Astrocyte of the hippocampus (primary cell): Measurements from ENCODE around the gene APP.
"Not testable (repeated sequence)": the region's sequence is repeated elsewhere in the genome, so short reads cannot be mapped to it uniquely, and the experiment has no call there.

ENCODE experiments used
- DNase-seq: peaks from one replicate; pipeline ENCODE4 v3.0.0; 2011; ENCODE audit warnings: low read depth, low spot score

The APP gene

DNA sequence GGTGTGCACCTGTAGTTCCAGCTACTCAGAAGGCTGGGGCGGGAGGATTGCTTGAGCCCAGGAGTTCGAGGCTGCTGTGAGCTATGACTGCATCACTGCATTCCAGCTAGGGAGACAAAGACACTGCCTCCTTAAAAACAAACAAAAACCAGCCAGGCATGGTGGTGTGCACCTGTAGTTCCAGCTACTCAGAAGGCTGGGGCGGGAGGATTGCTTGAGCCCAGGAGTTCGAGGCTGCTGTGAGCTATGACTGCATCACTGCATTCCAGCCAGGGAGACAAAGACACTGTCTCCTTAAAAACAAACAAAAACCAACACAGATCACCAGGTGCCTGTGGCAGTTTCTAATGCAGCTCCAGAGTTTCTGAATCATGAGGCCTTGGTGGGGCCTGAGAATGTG lies 147.2 kb downstream of the APP start:
- not testable (repeated sequence) for DNase-seq

DNA sequence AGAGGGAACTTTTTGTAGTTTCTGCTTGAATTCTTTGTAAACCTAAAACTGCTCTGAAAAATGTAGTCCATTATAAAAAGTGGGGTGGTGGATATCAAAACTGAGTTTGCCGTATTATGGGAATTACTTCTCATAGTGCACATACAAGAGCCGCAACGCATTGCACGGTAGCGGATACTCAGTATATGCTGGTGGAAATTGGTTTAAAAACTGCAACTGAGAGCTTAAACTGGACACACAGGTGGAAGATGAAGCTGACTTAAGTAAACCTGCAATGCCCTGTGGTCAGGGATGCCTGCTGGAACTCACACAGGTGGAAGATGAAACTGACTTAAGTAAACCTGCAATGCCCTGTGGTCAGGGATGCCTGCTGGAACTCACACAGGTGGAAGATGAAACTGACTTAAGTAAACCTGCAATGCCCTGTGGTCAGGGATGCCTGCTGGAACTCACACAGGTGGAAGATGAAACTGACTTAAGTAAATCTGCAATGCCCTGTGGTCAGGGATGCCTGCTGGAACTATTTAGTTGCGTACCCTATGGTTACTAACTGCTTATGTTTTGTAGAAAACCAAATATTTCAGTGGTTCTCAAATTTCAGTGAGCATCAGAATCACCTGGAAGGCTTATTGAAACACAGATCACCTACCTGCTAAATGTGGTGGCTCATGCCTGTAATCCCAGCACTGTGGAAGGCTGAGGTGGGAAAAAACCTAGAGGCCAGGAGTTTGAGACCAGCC lies 147.8 kb downstream of the APP start:
- DNase-seq = not testable (repeated sequence)

DNA sequence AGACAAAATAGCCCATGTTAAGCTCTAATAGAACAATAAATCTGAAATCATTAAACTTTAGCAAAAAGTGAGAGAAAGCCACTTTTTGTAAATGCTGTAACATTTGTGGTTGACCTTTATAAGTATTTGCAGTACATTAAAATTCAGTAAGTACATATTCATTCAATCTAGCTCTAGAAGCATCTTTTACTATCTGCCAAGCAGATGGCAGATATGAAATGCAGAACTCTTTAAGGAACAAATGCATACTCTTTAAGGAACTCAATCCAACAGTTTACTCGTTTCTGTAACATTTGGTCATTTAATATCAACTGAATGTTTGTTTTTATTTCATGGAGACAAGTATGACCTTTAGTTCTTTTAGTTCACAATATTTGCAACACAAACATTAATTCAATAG lies 150.1 kb downstream of the APP start:
- DNase-seq = no peak

DNA sequence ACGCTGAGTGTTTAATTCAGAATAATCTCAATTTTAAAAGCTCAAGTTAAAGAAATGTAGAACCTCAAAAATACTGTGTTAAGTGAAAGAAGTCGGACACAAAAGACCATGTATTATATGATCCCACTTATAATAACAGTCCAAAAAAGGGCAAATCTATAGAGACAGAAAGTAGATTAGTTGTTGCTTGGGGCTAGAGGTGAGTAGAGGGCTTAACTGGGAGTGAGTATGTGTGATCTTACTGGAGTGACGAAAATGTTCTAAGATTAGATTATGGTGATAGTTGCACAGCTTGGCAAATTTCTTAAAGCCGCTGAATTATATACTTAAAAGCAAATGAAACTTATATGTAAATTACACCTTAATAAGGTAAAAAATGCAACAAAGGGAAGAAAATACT lies 150.5 kb downstream of the APP start:
- DNase-seq = no peak

DNA sequence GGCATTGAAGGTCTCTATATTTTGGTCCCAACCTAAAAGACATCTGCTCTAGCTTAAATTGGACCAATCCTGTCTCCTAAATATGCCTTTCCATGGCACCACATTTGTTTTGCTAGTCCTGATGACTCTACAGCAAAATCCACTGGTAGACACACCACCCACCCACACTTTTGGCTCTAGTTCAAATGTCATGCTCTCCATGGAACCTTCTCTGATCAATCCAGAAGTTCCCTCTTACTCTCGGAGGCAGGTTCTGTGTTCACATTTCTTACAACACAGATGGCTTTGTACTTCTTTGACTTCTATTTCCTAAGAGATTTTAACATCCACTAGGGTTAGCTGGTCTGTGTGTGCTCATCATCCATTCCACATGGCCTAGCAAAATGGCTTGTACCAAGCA lies 151.3 kb downstream of the APP start:
- no peak for DNase-seq

DNA sequence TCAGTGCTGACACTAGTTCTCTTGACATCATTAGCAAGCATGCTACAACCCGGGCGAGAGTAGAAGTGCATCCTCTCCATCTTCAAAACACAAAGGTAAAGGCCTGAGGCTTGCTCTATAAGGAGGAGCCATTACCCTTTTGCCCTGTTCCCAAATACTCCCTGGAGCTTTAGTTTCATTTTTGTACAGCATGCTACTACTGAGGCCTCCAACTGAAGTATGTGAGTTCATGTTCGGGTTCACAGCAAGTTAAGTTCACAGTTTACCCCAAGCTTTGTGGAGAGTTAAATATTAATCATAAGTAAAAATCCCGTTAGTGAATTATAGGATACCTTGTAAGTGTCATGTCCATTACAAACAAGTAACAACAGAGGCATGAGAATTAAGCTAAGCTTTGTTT lies 156.6 kb downstream of the APP start:
- no peak for DNase-seq

DNA sequence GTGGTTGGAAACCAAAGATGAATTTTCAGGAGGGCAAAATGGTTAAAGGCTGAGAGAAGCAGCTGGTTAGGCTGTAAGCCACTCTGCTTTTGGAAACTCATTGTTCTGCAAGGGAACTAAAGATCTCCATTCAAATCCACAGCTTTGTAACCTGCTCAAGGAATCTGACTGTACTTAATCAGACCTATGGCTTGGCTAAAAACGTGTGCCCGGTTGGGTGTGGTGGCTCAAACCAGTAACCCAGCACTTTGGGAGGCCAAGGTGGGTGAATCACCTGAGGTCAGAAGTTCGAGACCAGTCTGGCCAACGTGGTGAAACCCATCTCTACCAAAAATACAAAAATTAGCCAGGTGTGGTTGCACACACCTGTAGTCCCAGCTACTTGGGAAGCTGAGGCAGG lies 158.1 kb downstream of the APP start:
- not testable (repeated sequence) for DNase-seq

DNA sequence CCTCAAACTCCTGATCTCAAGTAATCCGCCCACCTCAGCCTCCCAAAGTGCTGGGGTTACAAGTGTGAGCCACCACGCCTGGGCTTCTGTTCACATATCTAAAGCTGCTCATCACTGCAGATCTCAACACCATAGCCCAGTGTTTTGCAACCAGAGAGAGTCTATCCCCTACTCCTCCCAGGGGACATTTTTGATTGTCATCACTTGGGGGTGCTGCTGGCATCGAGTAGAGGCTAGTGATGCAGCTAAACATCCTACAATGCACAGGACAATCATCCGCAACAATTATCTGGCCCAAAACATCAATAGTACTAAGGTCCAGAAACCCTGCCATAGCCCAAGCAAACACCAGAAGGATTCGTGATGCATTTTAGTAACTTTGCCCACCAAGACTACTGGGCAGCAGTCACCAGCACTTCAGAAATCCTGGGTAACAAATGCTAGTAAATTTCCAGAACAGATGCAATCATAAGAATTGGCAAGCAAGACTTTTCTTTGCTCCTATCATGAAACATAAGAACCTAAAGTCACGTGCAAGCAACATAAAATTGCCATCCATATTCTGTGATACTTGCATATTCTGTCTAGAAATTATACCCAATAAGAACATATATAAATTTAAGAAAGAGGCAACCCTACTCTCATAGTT lies 159.2 kb downstream of the APP start:
- DNase-seq = no peak

DNA sequence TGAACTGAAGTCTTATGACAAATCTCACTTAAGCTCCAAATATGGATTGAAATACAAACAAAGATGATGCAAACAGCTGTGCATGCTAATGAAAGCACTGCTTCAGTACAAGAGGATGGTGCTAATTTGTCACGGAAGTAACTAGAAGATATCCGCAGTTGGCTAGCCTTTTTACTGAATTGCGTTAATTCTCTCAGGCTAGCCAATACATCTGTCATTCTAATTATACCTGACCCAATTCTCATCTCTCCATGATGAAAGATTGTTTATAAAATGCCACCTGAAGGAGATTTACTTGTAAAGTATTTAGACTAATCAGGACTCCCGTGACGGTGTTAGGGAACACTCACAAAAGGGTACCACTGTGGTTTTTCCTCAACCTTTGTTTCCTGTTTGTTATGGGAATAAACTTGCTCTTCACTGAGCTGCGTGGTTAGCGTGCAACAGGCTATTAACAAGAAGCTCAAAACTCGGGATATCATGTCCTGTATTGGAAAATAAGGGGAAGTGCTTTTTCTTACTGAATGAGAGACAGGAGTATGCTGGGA lies 162.5 kb downstream of the APP start:
- DNase-seq = no peak

DNA sequence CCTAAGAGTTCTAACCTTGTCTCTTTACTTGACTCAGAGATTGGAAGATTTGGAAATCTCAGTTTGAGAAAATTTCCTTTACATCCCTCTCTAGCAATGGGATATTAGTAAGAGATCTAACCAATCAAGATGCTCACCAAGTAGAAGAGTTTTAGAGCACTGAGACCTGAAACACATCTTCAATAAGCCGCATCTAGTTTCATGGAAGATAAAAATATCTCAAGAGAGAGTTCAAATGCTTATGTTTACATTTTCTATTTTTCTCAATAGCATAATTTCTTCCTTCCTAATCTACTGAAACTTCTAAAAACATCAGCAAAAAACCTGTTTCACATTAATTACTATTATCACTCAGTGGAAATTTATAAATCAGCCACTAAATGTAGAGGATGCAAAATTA lies 165.1 kb downstream of the APP start:
- DNase-seq = no peak

DNA sequence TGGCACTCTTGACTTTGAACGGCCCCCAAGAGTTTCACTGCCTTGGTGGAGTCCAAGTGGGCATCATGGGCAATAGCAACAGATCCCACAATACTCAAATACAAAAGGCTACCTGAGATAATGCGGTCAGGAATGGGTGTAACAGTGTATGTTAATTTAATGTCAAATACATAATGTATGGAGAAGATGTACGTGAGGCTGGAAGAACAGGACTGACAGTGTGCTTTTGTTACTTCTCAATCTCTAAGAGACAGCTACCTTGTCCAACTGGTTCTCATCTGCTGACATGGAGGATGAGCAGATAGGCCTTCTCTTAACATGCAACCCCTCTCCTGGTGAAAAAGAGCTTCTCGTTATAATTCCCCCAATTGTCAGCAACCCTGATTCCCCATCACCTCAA lies 167.2 kb downstream of the APP start:
- DNase-seq = no peak

DNA sequence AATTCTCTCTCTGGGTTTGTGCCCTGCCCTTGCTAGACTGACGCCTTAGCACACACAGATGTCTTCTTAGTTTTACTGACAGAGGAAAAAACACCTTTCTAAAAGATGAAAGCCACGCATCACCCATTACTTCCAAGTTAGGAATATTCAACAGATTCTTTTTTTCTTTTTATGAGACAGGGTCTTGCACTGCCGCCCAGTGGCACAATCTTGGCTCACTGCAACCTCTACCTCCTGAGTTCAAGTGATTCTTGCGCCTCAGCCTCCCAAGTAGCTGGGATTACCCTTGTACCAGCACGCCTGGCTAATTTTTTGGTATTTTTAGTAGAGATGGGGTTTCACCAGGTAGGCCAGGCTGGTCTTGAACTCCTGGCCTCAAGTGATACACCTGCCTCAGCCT lies 169.2 kb downstream of the APP start:
- no peak for DNase-seq

DNA sequence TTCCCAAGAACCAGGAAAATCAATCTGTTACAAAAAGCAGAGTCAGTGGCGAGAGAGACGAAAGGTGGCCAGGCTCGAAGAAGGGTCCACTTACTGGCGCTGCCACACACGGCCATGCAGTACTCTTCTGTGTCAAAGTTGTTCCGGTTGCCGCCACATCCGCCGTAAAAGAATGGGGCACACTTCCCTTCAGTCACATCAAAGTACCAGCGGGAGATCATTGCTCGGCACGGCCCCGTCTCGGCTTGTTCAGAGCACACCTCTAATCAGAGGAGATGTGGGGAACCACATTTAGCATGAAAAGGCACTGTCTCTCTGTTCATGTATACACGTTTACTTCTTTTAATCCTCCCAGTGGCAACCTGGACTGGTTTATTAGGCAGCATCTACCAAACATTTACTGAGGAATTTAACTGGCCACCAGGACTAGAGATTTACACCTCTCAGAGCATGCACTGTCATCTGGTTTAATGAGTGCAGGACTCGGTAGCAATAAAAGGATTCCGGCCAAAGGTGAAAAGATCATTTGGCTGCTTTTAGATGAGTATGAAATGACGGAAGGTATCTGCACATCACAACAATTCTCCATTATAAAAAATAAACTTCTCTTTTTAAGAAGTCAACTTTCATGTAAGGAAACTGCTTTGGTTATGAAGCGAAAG lies 170.5 kb downstream of the APP start:
- no peak for DNase-seq

DNA sequence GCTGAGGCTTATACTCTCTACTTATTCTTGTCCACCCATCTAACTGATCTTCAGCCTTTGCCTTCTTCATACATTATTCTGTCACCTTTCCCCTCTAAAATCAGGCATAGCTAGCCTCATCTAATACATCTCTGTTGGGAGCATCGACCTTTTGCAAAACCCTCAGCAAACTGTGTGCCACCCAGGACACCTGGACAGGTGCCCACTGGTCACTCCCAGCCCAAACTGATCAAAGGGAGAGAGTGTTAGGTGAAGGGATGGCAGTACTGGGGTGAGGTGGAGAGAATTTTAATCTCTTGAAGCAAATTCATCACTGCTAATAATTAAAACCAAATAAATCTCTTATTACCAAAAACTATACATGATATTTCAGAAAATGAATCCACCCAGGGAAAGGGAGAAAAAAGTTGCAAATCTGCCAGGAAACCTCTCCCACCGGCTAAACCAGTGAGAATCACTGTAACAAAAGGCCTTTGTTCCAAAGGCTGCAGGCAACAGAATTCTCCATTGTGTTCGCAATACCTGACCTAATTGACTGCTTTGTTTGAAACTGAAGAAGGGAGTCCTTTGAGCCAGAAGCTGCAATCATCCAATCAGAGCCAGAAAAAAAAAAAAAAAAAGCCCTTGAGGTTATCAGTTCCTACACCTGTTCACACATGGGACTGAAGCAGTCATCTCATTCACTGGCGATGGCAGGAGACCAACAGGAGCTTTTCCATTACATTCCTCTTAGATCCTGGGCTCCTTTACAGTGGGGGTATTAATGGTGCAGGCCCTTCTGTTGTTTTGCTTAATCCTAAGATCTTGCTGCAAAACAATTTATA lies 172.6 kb downstream of the APP start:
- DNase-seq = peak; percentile 12

DNA sequence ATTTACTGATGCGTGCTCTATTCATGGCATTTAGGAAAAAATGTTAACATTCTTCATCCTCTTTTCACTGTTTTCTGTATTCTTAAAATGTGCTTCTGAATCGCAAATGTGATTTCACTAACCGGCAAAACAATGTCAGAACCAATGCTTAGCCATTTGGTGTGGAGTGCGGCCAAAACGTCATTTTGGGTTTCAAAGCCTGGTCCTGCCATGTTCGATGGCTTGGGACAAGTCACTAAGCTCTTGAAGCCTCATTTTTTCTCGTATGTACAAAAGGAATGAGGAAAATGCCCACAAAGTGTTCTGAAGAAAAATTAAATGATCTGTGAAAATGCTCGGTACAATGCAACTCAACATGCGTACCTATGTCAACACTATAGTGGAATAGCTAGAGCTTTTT lies 175.3 kb downstream of the APP start:
- DNase-seq = peak; percentile 4

DNA sequence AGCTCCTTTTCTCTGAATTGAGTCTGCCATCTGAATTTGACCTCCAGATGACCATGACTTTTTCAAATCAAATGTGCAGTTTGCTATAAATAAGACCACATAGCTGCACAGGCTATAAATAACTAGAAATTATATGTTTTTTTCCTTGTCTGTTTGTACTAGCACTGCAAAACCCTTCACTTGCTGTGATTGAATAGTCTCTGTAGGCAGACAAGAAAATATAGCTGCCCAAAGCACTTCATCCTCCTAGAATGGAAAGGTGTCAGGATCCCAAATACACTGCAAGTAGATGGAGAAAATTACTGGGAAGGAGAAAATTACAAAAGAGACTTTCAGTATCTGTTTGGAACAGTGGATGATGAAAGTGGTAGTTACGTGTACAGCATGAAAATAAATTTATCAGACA lies 175.8 kb downstream of the APP start:
- no peak for DNase-seq

DNA sequence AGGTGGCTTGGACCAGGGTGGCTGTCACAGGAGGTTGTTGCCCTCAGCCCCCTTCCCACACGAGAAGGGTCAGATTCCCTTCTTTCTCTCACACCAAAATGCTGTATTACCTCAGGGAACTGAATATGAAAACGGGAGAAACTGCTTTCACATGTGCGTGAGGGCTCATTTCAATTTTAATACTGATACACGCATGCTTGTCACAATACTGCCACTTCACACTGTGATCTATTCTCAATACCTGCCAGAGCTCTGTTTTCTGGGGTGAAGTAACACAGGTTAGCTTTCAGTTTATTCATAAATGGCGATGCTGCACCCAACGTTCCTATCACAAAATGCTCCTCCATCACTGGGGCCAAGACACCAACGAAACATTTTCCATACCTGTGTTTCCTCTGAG lies 181.8 kb downstream of the APP start:
- no peak for DNase-seq

DNA sequence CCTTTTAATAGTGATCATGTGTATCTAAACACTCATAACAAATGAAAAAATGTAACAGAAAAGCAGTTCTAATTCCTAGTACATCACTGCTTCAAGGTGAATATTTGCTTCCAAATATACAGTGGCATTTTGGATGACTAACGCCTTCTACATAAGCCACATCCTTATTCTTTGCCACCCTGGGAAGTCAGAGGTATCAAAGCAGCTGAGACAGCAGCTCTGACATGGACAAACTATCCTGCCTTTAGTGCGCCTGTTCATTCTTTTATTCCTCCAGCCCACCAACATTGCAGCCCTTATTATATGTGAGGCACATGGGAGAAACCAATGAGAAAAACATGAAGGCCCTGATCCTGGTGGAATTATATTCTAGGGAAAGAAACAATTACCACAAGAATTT lies 183.0 kb downstream of the APP start:
- DNase-seq = peak; percentile 31

DNA sequence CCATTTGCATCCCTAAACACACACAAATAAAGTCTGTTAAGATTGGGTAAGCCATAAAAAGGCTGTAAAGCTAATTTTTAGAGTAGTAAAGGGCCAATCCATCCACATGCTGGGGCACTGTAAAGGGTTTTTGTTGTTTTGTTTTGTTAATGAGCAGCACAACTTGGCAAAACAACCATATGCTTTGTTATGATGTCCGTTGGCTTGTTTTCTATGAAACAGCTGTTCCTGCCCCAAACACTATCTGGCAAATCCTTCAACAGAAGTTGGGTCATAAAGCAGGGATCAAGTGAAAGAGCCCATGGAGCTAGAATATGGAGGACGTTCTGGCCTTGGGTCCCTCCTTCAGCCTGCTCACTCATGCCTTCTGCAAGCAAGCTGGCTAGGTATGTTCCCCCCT lies 183.6 kb downstream of the APP start:
- DNase-seq = no peak

DNA sequence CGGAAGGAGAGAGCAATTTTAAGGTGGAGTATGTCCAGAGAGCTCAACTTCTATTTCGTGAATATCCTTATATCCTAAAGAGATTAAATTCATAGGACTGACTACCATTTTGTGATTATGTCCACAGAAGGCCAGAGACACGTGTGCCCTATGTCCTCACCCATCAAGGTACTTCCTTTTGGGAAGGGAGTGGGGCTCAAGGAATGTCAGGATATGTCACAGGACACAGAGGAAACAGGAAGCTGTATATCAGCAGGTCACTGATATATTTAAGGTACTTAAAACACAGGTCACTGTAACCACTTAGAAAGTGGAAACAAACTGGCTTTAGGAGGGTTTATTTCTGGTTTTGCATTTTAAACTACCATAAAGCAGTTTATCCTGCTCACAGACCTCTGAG lies 184.6 kb downstream of the APP start:
- DNase-seq = no peak

DNA sequence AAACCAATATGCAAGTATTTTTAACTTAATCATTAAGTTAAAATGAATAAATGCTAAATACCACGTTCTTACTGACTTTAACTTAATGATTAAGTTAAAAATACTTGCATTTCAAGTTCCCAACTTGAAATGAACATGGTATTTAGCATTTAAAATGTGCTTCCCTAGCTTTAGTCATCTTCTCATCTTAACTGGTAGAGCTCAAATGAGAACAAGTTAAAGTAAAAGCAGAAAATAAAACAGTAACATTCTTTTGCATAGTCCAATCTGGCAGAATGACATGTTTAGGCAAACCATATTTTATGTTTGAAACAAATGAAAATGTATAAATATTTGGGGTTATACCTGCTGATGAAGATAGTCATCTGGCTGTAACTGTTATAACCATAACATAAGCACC lies 186.0 kb downstream of the APP start:
- DNase-seq = no peak

DNA sequence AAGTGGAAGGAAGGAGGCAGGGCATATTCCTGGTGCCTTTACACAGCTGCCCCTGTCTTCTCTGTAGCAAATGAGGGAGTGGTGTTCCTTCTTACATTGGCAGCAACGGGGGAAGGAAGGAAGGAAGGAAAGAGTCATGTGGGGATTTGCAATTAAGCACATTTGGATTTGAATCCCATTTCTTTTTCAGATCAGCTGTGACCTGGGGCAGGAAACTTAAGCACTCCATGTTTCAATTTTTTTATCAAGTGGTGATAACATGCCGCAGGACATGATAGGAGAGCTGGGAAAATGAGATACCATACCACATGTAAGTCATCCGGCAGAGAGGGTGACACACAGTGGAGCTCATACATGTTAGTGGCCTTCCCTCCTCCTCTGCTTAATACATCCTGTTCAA lies 186.8 kb downstream of the APP start:
- DNase-seq = no peak
